ENCODE data around the gene TSPAN16.
"Not testable (repeated sequence)": the region's sequence is repeated elsewhere in the genome, so short reads cannot be mapped to it uniquely, and the experiment has no call there.

The TSPAN16 gene

DNA sequence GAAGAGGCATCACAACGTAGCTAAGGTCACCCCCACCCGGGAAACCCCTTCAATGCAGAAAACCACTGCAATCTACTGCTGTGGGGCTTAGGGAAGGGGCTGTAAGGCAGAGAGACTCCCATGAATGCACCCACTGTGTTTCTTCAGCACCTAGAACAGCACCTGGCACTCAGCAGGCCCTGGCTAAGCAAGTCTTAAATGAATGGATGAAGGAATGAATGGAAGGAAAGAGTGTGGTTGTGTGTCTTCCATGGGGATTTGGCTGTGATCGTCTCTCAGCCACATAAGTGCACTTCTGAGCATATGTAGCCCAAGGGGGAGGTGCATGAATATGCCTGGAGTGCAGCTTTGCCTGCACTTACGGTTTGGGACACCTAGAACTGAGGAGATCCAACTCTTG is 53.2 kb downstream of the TSPAN16 start:
- Histone ChIP-seq H3K27ac (ENCODE audit: low read length) (no peak overlapping the region), H3K9me3 (ENCODE audit: insufficient read depth, low read length, severe bottlenecking) (peaks cover 3% of the 10 kb centered on the region), H3K27me3 (ENCODE audit: insufficient read depth, low read length, poor library complexity) (no peaks in the 10 kb centered on the region), H2AFZ (ENCODE audit: low read depth, low read length) (no peak overlapping the region), H3K79me2 (ENCODE audit: insufficient read depth, low read length) (peaks cover 11% of the 10 kb centered on the region), H3K4me3 (ENCODE audit: low read depth in 1 of 2, low read length in 2 of 2) (no peak overlapping the region), H3K9ac (ENCODE audit: low read depth, low read length) (no peak overlapping the region), H3K4me1 (ENCODE audit: insufficient read depth, low read length) (peaks cover 31% of the 10 kb centered on the region), H3K4me2 (ENCODE audit: insufficient read depth, low read length) (no peak overlapping the region), H3K36me3 (ENCODE audit: insufficient read depth, low read length) (no peaks in the 10 kb centered on the region), H4K20me1 (ENCODE audit: insufficient read depth, low read length) (no peaks in the 10 kb centered on the region)
- DNase-seq (no peak), ATAC-seq (ENCODE audit: insufficient read depth, low read depth) (no peak)
- TF ChIP-seq, protein P1, sequence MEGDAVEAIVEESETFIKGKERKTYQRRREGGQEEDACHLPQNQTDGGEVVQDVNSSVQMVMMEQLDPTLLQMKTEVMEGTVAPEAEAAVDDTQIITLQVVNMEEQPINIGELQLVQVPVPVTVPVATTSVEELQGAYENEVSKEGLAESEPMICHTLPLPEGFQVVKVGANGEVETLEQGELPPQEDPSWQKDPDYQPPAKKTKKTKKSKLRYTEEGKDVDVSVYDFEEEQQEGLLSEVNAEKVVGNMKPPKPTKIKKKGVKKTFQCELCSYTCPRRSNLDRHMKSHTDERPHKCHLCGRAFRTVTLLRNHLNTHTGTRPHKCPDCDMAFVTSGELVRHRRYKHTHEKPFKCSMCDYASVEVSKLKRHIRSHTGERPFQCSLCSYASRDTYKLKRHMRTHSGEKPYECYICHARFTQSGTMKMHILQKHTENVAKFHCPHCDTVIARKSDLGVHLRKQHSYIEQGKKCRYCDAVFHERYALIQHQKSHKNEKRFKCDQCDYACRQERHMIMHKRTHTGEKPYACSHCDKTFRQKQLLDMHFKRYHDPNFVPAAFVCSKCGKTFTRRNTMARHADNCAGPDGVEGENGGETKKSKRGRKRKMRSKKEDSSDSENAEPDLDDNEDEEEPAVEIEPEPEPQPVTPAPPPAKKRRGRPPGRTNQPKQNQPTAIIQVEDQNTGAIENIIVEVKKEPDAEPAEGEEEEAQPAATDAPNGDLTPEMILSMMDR (IDR thresholded peaks at IDR 0.05; ENCODE audit: borderline replicate concordance, extremely low read depth, low read length, poor library complexity, severe bottlenecking): no peak
- TF ChIP-seq EZH2 (IDR thresholded peaks at IDR 0.05; ENCODE audit: borderline replicate concordance, low read depth, low read length, severe bottlenecking): no peak

DNA sequence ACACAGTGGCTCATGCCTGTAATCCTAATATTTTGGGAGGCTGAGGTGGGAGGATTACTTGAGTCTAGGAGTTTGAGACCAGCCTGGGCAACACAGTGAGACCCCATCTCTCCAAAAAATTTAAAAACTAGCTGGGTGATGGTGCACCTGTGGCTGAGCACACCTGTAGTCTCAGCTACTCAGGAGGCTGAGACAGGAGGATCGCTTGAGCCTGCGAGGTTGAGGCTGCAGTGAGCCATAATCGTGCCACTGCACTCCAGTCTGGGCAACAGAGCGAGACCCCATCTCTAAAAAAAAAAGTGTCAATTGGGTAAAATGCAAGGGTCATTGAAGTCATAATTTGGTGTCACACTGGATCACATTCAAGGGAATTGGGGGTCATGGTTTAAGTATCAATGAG is 58.1 kb downstream of the TSPAN16 start:
- not testable (repeated sequence) for H4K20me1 ChIP-seq (ENCODE audit: insufficient read depth, low read length); DNase-seq; H3K4me3 ChIP-seq (ENCODE audit: low read depth in 1 of 2, low read length in 2 of 2); H3K27me3 ChIP-seq (ENCODE audit: insufficient read depth, low read length, poor library complexity); H2AFZ ChIP-seq (ENCODE audit: low read depth, low read length); ATAC-seq (ENCODE audit: insufficient read depth, low read depth); H3K27ac ChIP-seq (ENCODE audit: low read length); H3K4me2 ChIP-seq (ENCODE audit: insufficient read depth, low read length); H3K36me3 ChIP-seq (ENCODE audit: insufficient read depth, low read length); H3K9ac ChIP-seq (ENCODE audit: low read depth, low read length); H3K79me2 ChIP-seq (ENCODE audit: insufficient read depth, low read length); H3K9me3 ChIP-seq (ENCODE audit: insufficient read depth, low read length, severe bottlenecking)
- H3K4me1 ChIP-seq (ENCODE audit: insufficient read depth, low read length): peaks cover 11% of the 10 kb centered on the region

DNA sequence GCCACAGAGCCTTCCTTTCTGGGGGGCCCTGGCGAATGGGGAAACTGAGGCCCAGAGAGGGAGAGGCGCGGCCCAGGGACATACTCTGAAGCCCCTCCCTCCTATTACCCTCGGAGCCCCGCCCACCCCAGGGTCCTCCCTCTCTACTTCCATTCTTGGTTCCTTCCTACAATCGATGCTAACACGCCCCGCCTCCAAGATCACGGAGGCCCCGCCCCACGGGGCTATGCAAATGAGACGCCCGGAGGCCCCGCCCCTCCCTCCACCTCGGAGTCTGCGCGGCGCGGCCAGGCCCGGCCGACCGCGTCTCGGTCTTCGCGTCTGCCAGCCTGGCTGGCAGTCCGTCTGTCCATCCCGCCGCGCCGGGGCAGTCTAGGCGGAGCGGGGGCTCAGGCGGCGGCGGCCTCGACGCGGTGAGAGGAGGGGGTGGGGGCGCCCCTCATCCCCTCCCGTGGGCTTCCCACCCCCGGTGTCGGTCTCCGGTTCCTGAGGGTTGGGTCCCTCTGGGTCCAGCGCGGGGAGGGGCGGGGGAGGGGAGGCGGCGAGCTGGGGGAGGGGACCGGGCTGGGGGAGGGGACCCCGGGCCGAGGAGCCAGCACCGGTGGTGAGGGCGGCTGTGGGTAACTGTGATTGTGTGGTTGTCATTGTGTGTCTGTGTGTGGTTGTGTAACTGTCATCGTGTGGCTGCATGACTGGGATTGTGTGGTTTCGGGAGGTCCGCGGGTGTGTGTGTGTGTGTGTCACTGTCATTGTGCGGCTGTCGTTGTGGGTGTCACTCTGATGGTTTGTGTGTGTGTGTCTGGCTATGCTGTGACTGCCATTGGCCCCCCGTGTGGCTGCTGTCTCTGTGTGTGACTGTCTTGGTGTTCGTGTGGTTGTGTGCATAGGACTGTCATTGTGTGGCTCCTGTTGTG is 59.5 kb downstream of the TSPAN16 start, which contains the start of gene PLPPR2:
PLPPR2 (plus strand) TSS at position 273 of the 914 bp plus-strand sequence. CDS start 2,242 bp downstream, outside the sequence.
- Histone ChIP-seq H2AFZ (ENCODE audit: low read depth, low read length) (peak within 1 kb of the TSS; percentile 23; the same call in 1 of the 2 replicates), H3K9ac (ENCODE audit: low read depth, low read length) (peak within 1 kb of the TSS; percentile 45)
- ATAC-seq (ENCODE audit: insufficient read depth, low read depth): peak; percentile 93

More for the DNA sequence above, 59.5 kb downstream of the TSPAN16 start, which contains the start of gene PLPPR2:
- H3K27ac ChIP-seq (ENCODE audit: low read length): no peak within 1 kb of the TSS
- H3K36me3 ChIP-seq (ENCODE audit: insufficient read depth, low read length): no peaks in the 10 kb centered on the region
- no peaks in the 10 kb centered on the region for H3K9me3 ChIP-seq (ENCODE audit: insufficient read depth, low read length, severe bottlenecking)
- H3K4me2 ChIP-seq (ENCODE audit: insufficient read depth, low read length): peak within 1 kb of the TSS; percentile 70
- no peak for TF ChIP-seq EZH2 (IDR thresholded peaks at IDR 0.05; ENCODE audit: borderline replicate concordance, low read depth, low read length, severe bottlenecking)
- TF ChIP-seq, protein P1 (IDR thresholded peaks at IDR 0.05; ENCODE audit: borderline replicate concordance, extremely low read depth, low read length, poor library complexity, severe bottlenecking): no peak
- peak; percentile 89 for DNase-seq
- H3K27me3 ChIP-seq (ENCODE audit: insufficient read depth, low read length, poor library complexity): no peaks in the 10 kb centered on the region
- H3K4me3 ChIP-seq (ENCODE audit: low read depth in 1 of 2, low read length in 2 of 2): peak within 1 kb of the TSS in 1 of 2 experiments; percentile 53; a peak in 3 of 4 replicates
- peaks cover 11% of the 10 kb centered on the region for H3K4me1 ChIP-seq (ENCODE audit: insufficient read depth, low read length)
- H4K20me1 ChIP-seq (ENCODE audit: insufficient read depth, low read length): peaks cover 3% of the 10 kb centered on the region; the same call in 1 of the 2 replicates
- H3K79me2 ChIP-seq (ENCODE audit: insufficient read depth, low read length): no peaks in the 10 kb centered on the region

All from DND-41 (cell line).